ENCODE measurements around the gene CD2. TPM values are rescaled to one million over a fixed set of nuclear protein-coding genes. Genes with fewer than 3 reads are reported as not detected.

The CD2 gene
- total RNA-seq, 1 donor from 2014 or later: 0.35 TPM

DNA sequence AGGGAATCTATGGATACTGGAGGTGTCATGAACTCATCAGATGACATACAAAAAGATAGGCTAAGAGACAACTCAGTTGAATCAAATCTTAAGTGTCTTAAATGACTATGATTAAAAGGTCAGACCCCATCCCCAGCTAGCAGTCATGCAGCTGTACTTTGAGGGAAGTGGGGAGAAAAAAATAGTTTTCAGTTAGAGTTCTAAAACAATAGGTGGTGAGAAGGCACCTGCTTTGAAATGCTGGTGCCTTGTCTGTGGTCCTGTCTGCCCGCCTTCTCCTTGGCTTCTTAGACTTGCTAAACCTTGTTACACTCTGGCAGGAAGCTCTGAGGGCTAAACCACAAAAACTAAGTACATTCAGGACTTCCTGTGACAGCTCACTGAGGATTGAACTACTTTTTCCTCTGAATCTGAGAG is 15.3 kb downstream of the CD2 start:
- Mint-ChIP-seq H3K27ac (no peak overlapping the region), H3K36me3 (ENCODE audit: low read depth) (no peaks in the 10 kb centered on the region), H3K9me3 (no peaks in the 10 kb centered on the region), H3K4me1 (peaks cover 21% of the 10 kb centered on the region), H3K27me3 (peaks cover 2% of the 10 kb centered on the region), H3K4me3 (no peak overlapping the region)
- DNase-seq (no peak), ATAC-seq (ENCODE audit: low read depth) (no peak)
- no peak for TF ChIP-seq CTCF (IDR thresholded peaks at IDR 0.05)
- ChIA-PET CTCF (no interaction called here), POLR2A (no interaction called here)
- intact Hi-C loops (cut with micrococcal nuclease): no loop called here

DNA sequence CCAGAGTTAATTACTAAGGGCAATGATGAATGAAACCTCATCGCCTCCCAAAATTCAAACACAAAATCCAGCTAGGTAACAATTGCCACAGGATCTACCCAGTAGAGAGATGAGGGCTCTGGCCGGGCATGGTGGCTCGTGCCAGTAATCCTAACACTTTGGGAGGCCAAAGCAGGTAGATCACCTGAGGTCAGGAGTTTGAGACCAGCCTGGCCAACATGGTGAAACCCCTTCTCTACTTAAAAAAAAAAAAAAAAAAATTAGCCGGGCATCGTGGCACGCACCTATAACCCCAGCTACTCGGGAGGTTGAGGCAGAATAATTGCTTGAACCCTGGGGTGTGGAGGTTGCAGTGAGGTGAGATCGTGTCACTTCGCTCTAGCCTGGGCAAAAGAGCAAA is 15.8 kb downstream of the CD2 start:
- no peak for ATAC-seq (ENCODE audit: low read depth)
- intact Hi-C loops (cut with micrococcal nuclease): no loop called here
- POLR2A ChIA-PET: no interaction called here
- CTCF ChIA-PET: no interaction called here
- no peak overlapping the region for H3K4me3 Mint-ChIP-seq
- TF ChIP-seq CTCF (IDR thresholded peaks at IDR 0.05): no peak
- H3K4me1 Mint-ChIP-seq: peaks cover 21% of the 10 kb centered on the region
- no peak overlapping the region for H3K27ac Mint-ChIP-seq
- no peaks in the 10 kb centered on the region for H3K36me3 Mint-ChIP-seq (ENCODE audit: low read depth)
- no peak for DNase-seq
- H3K9me3 Mint-ChIP-seq: no peaks in the 10 kb centered on the region
- H3K27me3 Mint-ChIP-seq: peaks cover 2% of the 10 kb centered on the region

GRCh38 chr1:116770625-116771024 is 16.4 kb downstream of the CD2 start:
- Mint-ChIP-seq H3K4me1 (peaks cover 21% of the 10 kb centered on the region), H3K27me3 (peaks cover 5% of the 10 kb centered on the region), H3K36me3 (ENCODE audit: low read depth) (no peaks in the 10 kb centered on the region), H3K27ac (no peak overlapping the region), H3K9me3 (no peaks in the 10 kb centered on the region), H3K4me3 (no peak overlapping the region)
- intact Hi-C loops (cut with micrococcal nuclease): no loop called here
- ChIA-PET CTCF (no interaction called here), POLR2A (no interaction called here)
- no peak for TF ChIP-seq CTCF (IDR thresholded peaks at IDR 0.05)
- ATAC-seq (ENCODE audit: low read depth) (no peak), DNase-seq (no peak)

GRCh38 chr1:116771997-116772647 is 17.9 kb downstream of the CD2 start:
- no peak for TF ChIP-seq CTCF (IDR thresholded peaks at IDR 0.05)
- intact Hi-C loops (cut with micrococcal nuclease): no loop called here
- ATAC-seq (ENCODE audit: low read depth): no peak
- Mint-ChIP-seq H3K36me3 (ENCODE audit: low read depth) (no peaks in the 10 kb centered on the region), H3K4me3 (no peak overlapping the region), H3K4me1 (peaks cover 21% of the 10 kb centered on the region), H3K9me3 (no peaks in the 10 kb centered on the region), H3K27ac (no peak overlapping the region), H3K27me3 (peaks cover 5% of the 10 kb centered on the region)
- ChIA-PET CTCF (no interaction called here), POLR2A (no interaction called here)
- DNase-seq: no peak

GRCh38 chr1:116772648-116773045 is 18.4 kb downstream of the CD2 start:
- ChIA-PET POLR2A (no interaction called here), CTCF (no interaction called here)
- Mint-ChIP-seq H3K27me3 (peaks cover 5% of the 10 kb centered on the region), H3K9me3 (no peaks in the 10 kb centered on the region), H3K4me3 (no peak overlapping the region), H3K27ac (no peak overlapping the region), H3K4me1 (peaks cover 21% of the 10 kb centered on the region), H3K36me3 (ENCODE audit: low read depth) (no peaks in the 10 kb centered on the region)
- ATAC-seq (ENCODE audit: low read depth): no peak
- DNase-seq: no peak
- no peak for TF ChIP-seq CTCF (IDR thresholded peaks at IDR 0.05)
- intact Hi-C loops (cut with micrococcal nuclease): no loop called here

All from activated B cell treated with CpG ODN at 0.5 μM for 24 hours (primary cell).